Activated T-cell treated with anti-CD3 and anti-CD28 coated beads for 48 hours (primary cell): ENCODE measurements around the gene ERCC6.

ENCODE experiments used
- DNase-seq: peaks from one replicate; pipeline ENCODE4 v3.0.0-alpha.2; 2020; ENCODE audit warnings: low read depth

ERCC6 gene

GRCh38 chr10:49549640-49550346 lies 10.9 kb upstream of the ERCC6 start:
- DNase-seq, result no peak

DNA sequence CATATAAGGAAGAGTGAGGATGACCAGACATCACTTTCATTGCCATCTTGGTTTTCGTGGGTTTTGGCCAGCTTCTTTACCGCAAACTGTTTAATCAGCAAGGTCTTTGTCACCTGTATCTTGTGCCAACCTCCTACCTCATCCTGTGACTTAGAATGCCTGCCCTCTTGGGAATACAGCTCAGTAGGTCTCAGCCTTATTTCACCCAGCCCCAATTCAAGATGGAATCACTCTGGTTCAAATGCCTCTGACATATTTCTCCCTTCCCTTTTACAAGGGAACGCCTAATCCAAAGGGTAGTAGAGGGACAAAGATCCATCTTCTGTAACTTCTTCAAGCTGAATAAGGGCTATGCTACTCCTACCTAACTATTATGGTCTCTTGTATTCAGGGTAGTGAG lies 4.7 kb upstream of the ERCC6 start:
- no peak for DNase-seq

GRCh38 chr10:49542353-49542752 lies 3.4 kb upstream of the ERCC6 start:
- no peak for DNase-seq

DNA sequence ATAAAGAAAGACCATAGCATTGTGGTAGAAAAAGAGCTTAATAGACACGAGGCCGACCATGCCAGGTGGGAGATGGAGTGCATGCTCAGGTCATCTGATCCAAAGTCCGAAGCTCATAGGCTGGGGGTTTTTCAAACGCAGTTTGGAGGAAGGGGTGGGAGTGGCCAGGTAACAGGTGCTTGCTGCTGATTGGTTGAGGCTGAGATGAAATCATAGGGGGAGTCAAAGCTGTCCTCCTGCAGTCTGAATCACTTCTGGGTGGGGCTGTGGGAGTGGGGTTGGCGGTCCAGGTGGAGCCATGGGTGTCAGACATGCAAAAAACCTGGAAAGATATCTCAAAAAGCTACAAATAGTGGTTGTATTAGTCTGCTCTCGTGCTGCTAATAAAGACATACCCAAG lies 2.8 kb upstream of the ERCC6 start:
- no peak for DNase-seq

- DNase-seq, result no peak
These were observed 1.3 kb upstream of the ERCC6 start for GRCh38 chr10:49540056-49540797.

DNA sequence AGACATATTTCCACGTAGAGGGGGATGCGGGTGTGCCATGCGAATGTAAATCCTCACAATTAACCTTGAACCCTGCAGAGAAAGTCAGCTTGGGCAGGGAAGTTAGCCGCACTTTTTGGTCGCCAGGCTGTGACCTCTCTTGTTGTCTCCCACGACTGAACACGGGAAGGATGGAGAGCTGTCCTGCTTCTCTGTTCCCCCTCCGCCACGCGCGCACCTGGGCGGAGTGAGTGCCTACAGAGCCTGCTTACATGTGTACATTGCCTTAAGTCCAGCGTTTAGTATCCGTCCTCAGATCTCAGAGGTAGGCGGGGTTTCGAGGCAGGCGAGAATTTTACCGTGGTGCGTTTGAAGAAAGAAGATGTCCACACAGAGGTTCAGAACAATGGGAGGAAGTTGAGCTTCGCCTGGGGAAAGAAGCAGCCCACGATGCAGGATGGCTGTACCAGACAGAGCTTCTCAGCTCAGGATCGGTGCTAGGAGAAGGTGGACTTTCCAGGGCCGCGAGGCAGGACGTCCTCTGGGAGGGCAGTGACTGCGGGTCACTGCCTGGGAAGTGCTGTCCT lies 482 bp upstream of the ERCC6 start:
- DNase-seq, result no peak

DNA sequence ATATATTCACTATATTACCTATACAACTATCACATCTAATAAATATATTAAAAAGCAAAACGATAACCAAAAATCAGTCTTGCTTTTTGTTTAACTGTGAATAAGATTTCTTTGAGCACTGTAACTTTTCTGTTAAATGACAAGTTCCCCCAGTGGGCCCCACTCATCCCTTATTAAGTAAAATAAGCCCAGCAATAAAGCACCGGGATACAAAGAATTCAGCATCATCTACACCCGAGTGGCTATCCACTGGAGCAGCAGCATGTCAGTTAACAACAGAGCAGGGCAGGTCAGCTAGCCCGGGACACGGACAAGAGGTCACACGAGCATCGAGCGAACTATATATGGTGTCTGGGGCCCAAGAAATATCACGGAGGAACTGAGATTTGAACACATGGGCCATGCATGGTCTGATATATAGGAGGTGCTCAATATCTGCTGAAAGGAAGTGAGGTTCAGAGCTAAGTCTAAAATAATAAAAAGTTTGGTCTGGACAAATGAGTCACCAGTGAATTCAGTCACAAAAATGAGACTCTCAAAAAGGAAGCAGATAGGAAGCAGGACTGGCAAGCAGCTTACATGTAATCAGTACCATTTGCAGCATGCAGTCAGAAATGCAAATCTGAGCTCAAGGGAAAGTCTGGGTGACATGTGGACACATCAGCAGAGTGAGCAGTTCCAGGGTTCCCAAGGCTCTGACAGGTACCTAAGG lies 4.1 kb downstream of the ERCC6 start:
- no peak for DNase-seq

- DNase-seq, result no peak
These were observed 6.5 kb downstream of the ERCC6 start for GRCh38 chr10:49532461-49532860.

DNA sequence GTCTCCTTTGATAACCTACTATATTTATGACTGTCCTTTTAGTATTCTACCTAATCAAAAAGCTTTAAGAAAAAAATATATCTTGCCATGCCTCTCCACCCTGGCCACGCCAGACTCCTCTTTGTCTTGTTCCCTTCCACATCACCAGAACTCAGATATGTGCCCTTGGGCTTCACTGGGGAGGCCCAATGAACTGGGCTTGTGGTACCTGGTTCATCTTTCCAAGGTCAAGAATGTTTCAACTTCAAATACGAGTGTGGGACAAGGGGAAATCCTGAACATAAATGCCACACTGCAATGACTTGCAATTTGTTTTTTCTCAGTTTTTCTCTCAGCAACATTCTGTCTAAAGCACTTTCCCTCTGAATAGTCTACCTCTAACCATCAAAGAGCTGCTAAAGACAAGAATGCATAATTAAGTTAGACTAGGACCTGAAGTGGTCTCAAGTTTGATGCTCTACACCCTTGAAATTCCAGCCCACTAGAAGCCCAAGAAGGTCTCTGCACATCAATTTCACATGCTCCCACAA lies 9.9 kb downstream of the ERCC6 start:
- no peak for DNase-seq

GRCh38 chr10:49527850-49528249 lies 11.1 kb downstream of the ERCC6 start:
- DNase-seq, result no peak

GRCh38 chr10:49527061-49527460 lies 11.9 kb downstream of the ERCC6 start:
- no peak for DNase-seq

DNA sequence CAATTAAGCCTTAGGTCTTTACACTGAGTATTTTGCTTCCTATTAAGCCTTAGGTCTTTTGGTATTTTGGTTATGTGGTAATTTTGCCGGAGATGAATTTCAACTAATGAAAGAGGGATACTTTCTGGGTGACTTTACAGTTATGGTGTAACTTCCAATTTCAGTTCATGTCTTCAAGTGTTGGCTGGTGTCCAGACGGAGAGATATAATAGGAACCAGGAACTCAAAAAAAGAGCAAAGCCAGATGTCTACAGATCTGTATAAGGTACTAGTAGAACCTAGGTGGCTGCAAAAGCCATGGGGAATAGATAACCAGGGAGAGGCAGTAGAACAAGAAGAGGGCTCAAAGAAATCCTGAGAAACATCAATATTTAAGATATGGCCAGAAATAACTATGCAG lies 12.3 kb downstream of the ERCC6 start:
- DNase-seq, result no peak

DNA sequence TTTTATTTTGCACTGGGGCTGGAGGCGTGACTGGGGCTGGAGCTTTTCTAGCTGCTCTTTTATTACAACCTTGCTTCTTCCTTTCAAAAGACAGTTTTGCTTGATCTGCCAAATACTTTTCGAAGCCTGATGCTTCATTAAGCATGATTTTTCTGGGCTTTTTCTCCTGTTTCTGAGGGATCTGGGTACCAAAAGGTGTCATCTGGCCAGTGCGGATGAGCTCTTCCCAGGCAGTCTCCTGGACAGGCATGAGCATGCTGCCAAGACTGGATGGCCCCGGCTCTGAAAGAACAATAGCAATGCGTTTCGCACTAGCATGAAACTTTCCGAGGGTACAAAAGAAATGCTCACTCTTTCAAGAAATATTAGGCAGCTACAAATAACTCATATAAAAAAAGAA lies 14.4 kb downstream of the ERCC6 start:
- no peak for DNase-seq

GRCh38 chr10:49523301-49523700 lies 15.6 kb downstream of the ERCC6 start:
- DNase-seq, result no peak

- DNase-seq, result no peak
These were observed 17.9 kb downstream of the ERCC6 start for GRCh38 chr10:49521062-49521461.

- no peak for DNase-seq
These were observed 18.7 kb downstream of the ERCC6 start for GRCh38 chr10:49520122-49520775.

DNA sequence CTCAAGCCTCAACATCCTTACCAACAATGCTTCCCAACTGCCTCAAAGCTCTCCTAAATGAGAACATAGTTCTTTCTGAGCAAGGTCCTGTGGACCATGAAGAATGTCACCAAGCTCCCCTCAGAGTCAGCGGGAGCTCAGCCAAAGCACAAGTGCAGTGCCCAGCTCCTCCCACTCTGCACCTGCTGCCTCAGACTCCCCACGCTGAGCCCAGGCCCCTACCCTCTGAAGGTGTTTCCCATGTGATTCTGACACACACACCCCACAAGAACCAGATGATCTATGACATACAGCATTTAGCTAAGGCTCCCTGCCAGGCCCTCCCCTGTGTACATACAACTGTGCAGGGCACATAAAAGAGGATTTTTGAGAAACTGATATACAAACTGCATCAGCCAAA lies 19.2 kb downstream of the ERCC6 start:
- no peak for DNase-seq

- no peak for DNase-seq
These were observed 19.8 kb downstream of the ERCC6 start for GRCh38 chr10:49518982-49519578.

DNA sequence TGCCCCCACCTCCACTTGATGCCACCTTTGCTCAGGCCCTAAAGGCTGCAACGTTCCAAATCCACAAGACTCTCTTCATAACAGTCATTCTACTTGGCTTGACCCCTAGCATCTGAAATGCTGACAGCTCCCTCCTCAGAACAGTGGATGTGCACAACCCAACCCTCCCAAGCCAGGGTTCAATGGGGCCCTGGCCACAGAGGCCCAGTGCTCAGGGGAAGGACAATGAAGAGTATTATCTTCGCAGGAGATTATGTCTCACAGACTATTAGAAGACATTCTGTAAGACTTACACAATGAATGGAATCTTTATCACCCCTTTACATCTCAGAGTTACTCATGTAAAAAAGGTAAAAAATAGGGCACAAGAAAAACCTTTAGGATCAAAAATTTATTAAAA lies 20.4 kb downstream of the ERCC6 start:
- no peak for DNase-seq

DNA sequence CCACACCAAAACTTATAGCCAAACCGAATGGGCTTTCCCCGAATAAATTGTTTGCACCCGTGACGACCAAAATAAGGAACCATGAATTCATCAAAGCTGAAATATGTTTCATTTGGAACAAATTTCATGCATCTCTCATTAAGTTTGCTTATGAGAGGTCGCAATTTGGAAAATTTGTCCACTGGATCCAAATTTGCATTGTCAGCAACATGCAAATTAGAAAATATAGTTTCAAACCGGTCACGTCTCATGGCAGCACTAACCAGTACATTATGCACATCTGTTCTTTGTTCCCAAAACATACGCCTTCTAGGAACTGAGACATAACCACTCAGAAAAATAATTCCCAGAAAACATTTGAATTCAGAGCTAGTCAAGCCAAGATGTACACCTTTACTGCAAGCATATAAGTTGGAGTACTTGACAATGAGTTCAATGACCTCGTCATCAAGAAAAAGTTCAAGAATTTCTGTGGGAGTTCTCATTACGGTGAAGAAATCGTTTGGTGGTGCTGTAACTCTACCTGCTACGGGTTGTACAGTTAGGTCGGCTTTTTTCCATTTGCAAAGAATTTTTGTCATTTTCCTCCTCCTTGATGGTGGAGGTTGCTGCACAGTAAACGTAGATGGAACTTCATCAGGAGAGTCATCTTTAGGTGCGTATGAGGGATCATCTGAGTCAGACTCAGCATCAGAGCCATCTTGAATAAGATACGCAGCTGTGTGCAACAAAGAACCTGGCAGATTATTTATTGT lies 22.5 kb downstream of the ERCC6 start:
- no peak for DNase-seq
